ENCODE measurements around the gene SPATA20. TPM values are rescaled to one million over a fixed set of nuclear protein-coding genes. Genes with fewer than 3 reads are reported as not detected.

Gene SPATA20
- total and polyA plus RNA-seq, 2 of the 8 experiments (the other 6 are each of a cell fraction or from before 2014, with no cell fraction given) = 16.2 to 17.5 TPM

- TF ChIP-seq PHF8 (conservative IDR thresholded peaks at IDR 0.05; ENCODE audit: low read depth, low read length) = no peak
These were observed 5.6 kb upstream of the SPATA20 start (continued) for GRCh38 chr17:50541402-50541715.
